GM18511 (cell line): Measurements from ENCODE around the gene FBXO9.

Source experiments
- ATAC-seq: cut with Tn5 transposase; IDR thresholded peaks from one replicate; pipeline ENCODE4 v1.9.1; 2021; ENCODE audit warnings: mild to moderate bottlenecking, moderate library complexity; ENCODE audit not compliant: unreplicated experiment

The FBXO9 gene

GRCh38 chr6:53086302-53086701 is 21.1 kb downstream of the FBXO9 start:
- ATAC-seq = no peak

- no peak for ATAC-seq
Observed at GRCh38 chr6:53089948-53090347, 24.7 kb downstream of the FBXO9 start.

- ATAC-seq = no peak
Observed at GRCh38 chr6:53090576-53090975, 25.4 kb downstream of the FBXO9 start.

- no peak for ATAC-seq
Observed at GRCh38 chr6:53095270-53095669, 30.1 kb downstream of the FBXO9 start.

GRCh38 chr6:53095716-53096115 is 30.5 kb downstream of the FBXO9 start:
- ATAC-seq = no peak

GRCh38 chr6:53100561-53100960 is 35.4 kb downstream of the FBXO9 start:
- no peak for ATAC-seq

- ATAC-seq = no peak
Observed at GRCh38 chr6:53101006-53101405, 35.8 kb downstream of the FBXO9 start.

GRCh38 chr6:53103993-53104675 is 38.9 kb downstream of the FBXO9 start:
- no peak for ATAC-seq

- no peak for ATAC-seq
Observed at GRCh38 chr6:53104916-53105315, 39.7 kb downstream of the FBXO9 start.

- no peak for ATAC-seq
Observed at GRCh38 chr6:53107091-53107490, 41.9 kb downstream of the FBXO9 start.

- peak; percentile 93 for ATAC-seq
Observed at GRCh38 chr6:53109612-53110011, 44.4 kb downstream of the FBXO9 start.

GRCh38 chr6:53111865-53112264 is 46.7 kb downstream of the FBXO9 start:
- no peak for ATAC-seq

GRCh38 chr6:53112404-53112803 is 47.2 kb downstream of the FBXO9 start:
- ATAC-seq = no peak

- no peak for ATAC-seq
Observed at GRCh38 chr6:53112871-53113270, 47.7 kb downstream of the FBXO9 start.

- no peak for ATAC-seq
Observed at GRCh38 chr6:53113742-53114141, 48.5 kb downstream of the FBXO9 start.

GRCh38 chr6:53115113-53115512 is 49.9 kb downstream of the FBXO9 start:
- ATAC-seq = no peak

GRCh38 chr6:53115741-53116140 is 50.5 kb downstream of the FBXO9 start:
- no peak for ATAC-seq

GRCh38 chr6:53119349-53119748 is 54.1 kb downstream of the FBXO9 start:
- no peak for ATAC-seq

- no peak for ATAC-seq
Observed at GRCh38 chr6:53119772-53120409, 54.7 kb downstream of the FBXO9 start.

- no peak for ATAC-seq
Observed at GRCh38 chr6:53124131-53124800, 59.1 kb downstream of the FBXO9 start.

GRCh38 chr6:53125276-53125675 is 60.1 kb downstream of the FBXO9 start:
- no peak for ATAC-seq

- no peak for ATAC-seq
Observed at GRCh38 chr6:53128842-53129241, 63.6 kb downstream of the FBXO9 start.
